Measurements from ENCODE around the gene CAMK1D. TPM values are rescaled to one million over a fixed set of nuclear protein-coding genes. Genes with fewer than 3 reads are reported as not detected.

Gene CAMK1D
- total and polyA plus RNA-seq, 2 donors (not counting 3 experiments of a cell fraction or from before 2014, with no cell fraction given), result 0.37 to 4.2 TPM

GRCh38 chr10:12526311-12526710 is 177.0 kb downstream of the CAMK1D start:
- Histone ChIP-seq H3K36me3 (ENCODE audit: control insufficient read depth in 2 of 2, extremely low read depth in 1 of 2, insufficient read depth in 2 of 2, low read length in 2 of 2) (no peaks in the 10 kb centered on the region), H3K4me2 (ENCODE audit: insufficient read depth, low read length) (no peak overlapping the region), H3K9me1 (replicated peaks; ENCODE audit: control insufficient read depth, extremely low read depth, insufficient read depth, low read length) (no peaks in the 10 kb centered on the region), H3K4me1 (ENCODE audit: control insufficient read depth, extremely low read depth, insufficient read depth, low read length) (no peaks in the 10 kb centered on the region), H3K27me3 (ENCODE audit: control insufficient read depth in 2 of 2, insufficient read depth in 2 of 2, low read length in 2 of 2) (no peaks in the 10 kb centered on the region), H3K9me3 (replicated peaks; ENCODE audit: control insufficient read depth, insufficient read depth, low read length) (no peaks in the 10 kb centered on the region), H3K9ac (replicated peaks; ENCODE audit: extremely low read depth, insufficient read depth, low read length) (no peak overlapping the region), H3K4me3 (replicated peaks in 1 of 3; ENCODE audit: insufficient read depth in 1 of 3, low read depth in 1 of 3, low read length in 3 of 3) (no peak overlapping the region), H3K27ac (ENCODE audit: insufficient read depth, low read depth, low read length) (no peak overlapping the region), H4K20me1 (replicated peaks; ENCODE audit: control insufficient read depth, extremely low read depth, insufficient read depth, low read length) (no peaks in the 10 kb centered on the region), H3K79me2 (ENCODE audit: control insufficient read depth, insufficient read depth, low read length) (no peaks in the 10 kb centered on the region), H2AFZ (ENCODE audit: low read depth, low read length) (no peak overlapping the region)
- ChIA-PET POLR2A (no interaction called here), CTCF (no interaction called here)
- intact Hi-C loops (cut with micrococcal nuclease), result no loop called here
- FAIRE-seq, result no peak
- TF ChIP-seq JUN (IDR thresholded peaks at IDR 0.05; ENCODE audit: borderline replicate concordance, insufficient read depth, insufficient read length, low read depth), result no peak
- TF ChIP-seq MAX (IDR thresholded peaks at IDR 0.05; ENCODE audit: insufficient read depth, insufficient read length), result no peak
- TF ChIP-seq MYC (IDR thresholded peaks at IDR 0.05; ENCODE audit: low read depth, low read length), result no peak
- no peak for TF ChIP-seq POLR2A (IDR thresholded peaks at IDR 0.05; ENCODE audit: low read depth, low read length)
- TF ChIP-seq EZH2 (IDR thresholded peaks at IDR 0.05; ENCODE audit: borderline replicate concordance, low read depth, low read length, severe bottlenecking), result no peak
- TF ChIP-seq CTCF (IDR thresholded peaks at IDR 0.05; ENCODE audit: extremely low read depth in 1 of 2, insufficient read depth in 1 of 2, low read depth in 1 of 2, low read length in 2 of 2), result no peak
- no peak for TF ChIP-seq GATA2 (IDR thresholded peaks at IDR 0.05; ENCODE audit: insufficient read depth, insufficient read length, low read depth, low read length)
- TF ChIP-seq POLR2AphosphoS5 (IDR thresholded peaks at IDR 0.05; ENCODE audit: insufficient read depth, low read depth, low read length), result no peak
- TF ChIP-seq FOS (IDR thresholded peaks at IDR 0.05; ENCODE audit: borderline replicate concordance, insufficient read depth, low read length), result no peak
- dilution Hi-C loops (cut with MboI; ENCODE audit: extremely low pct_ligation_motif_present, low sequenced_read_pairs), result no loop called here
- BruUV-seq (replicated peaks), result no TSS peak
- DNase-seq (ENCODE audit: low read depth, low spot score), result no peak

All from endothelial cell of umbilical vein (primary cell).